Fibroblast of gingiva (primary cell): ENCODE data around the gene FBXO31.

Experiments used
- DNase-seq: peaks from one replicate; pipeline ENCODE4 v3.0.0-alpha.2; 2011; ENCODE audit warnings: low read depth

Gene FBXO31

DNA sequence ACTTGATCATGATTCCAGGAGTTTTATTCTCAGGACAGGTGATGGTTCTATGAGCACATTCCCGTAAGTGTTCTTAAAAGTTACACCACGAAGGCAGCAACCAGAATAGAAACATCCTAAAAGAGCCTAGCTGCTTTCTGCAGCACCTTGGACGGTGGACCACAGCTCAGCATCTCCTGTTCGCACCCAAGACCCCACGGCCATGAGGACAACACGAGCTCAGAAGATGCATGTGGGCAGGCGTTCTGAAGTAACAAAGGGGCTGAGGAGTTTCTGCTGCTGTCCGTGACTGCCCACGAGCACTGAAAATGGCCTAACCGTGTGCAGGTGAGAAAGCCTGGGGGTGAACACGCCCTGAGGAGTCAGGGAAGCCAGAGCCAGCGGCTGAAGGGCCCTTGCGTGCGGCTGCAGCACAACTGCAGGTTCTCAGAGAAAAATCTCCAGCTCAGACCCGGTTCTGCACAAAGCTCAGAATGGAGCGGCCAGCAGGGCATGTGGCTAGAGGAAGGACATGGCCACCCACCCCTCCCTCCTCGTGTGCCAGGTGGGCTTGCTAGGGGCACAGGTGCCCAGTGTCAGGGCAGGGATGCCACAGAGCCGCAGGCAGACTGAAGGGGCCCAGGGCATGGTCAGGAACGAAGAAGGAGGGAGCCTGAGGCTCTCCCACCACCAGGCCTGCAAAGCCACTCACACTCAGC is 55.6 kb downstream of the FBXO31 start:
- DNase-seq: no peak

DNA sequence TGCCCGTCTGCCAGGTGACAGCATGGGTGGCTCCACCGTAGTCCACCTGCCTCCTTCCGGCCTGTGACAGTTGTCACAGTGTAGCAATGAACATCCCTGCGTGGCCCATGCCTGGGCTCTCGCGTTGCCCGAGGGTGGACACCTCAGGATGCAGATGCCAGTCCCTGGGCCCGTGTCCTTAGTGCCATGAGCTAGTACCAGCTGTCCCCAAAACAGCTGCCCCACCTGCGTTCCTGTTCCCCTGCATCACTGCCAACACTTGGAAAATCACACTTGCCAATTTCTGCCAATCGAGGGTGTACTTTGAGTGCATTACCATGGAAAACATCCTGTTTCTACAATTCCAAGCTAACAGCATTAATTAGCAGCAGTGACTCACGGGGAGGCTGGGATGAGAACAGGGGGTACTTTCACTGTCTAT is 57.4 kb downstream of the FBXO31 start:
- peak; percentile 46 for DNase-seq

DNA sequence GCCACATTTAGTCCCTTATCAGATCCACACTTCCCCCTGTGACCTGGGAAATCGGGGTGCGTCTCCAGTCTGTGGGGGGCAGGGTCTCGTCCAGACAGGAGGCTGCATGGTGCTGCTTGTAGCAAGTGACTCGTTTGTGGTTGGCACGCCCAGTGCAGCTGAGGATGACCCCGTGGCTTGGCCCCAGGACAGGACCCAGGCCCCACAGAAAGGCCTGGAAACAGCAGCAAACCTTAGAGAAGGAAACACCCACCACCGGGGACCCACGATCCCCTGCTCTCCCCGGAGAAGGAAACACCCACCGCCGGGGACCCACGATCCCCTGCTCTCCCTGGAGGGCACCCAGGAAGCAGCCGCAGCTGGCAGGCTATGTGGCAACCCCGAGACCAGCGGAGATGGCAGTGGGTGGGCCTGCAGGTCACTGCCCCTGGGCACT is 58.1 kb downstream of the FBXO31 start:
- no peak for DNase-seq

DNA sequence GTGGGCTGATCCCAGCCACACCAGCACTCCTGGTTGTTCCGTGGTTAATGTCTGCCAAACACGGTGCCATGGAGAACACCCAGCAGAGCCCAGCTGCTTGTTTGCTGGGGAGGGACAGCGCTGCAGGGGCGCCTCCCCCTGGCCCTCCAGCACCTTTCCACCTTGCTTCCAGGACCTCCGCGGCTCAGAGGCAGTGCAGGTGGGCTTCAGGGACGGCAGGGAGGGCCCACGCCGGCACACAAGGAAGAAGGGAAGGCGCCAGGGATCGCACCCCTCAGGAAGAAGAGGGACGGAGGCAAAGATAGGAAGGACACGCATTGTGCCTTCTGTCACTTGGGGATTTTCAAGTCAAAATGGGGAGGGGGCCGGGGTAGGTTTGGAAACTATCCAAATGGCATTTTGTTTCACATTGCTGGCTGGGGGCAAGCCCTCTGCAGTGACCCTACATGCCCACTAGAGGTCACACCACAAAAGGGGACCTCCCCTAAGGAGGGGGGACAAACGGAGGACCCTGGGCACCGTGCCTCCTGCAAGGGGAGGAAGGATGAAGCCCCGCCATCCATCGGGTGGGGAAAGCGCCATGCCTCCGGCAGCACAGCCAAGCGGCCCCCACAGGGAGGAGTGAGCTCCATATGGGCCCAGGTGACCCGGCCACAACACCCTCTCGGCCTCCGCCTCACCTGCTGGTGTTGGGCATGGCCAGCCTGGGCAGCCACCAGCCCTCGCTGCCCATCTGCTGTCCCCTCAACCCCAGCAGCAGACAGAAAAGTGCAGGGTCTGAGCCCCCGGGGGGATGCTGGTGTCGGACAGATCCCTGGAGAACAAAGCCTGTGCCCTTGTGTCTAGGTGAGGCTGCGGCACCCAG is 58.9 kb downstream of the FBXO31 start:
- DNase-seq: no peak

DNA sequence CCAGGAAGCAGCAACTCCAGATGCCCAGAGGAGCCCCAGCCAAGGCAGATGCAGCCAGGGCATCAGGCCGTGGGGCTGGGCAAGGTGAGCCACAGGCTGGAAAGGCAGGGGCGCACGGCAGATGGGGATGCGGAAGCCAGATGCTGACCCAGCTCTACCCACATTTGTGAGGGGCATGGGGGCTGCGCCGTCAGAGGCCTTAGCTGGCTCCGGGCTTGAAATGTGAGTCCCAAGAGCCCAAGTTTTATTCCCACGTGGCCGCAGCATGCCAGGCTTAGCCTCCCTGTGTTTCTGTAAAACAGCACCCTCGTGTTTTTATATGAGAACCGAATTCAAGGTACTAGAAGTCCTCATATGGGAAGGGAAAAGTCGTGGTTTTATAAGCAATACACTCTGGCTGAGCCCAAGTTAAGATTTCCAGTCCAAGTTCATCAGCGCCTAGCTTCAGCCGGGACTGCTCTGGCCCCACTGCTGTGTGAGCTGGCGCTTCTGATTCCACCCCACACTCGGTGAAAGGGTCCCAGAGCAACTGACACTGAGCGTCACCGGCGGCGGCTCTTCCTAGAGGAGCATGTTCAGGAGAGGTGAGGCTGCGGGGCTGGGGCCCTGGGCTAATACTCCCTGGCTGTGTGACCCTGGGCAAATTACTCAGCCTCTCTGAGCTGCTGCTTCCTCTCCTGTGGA is 59.7 kb downstream of the FBXO31 start:
- no peak for DNase-seq

DNA sequence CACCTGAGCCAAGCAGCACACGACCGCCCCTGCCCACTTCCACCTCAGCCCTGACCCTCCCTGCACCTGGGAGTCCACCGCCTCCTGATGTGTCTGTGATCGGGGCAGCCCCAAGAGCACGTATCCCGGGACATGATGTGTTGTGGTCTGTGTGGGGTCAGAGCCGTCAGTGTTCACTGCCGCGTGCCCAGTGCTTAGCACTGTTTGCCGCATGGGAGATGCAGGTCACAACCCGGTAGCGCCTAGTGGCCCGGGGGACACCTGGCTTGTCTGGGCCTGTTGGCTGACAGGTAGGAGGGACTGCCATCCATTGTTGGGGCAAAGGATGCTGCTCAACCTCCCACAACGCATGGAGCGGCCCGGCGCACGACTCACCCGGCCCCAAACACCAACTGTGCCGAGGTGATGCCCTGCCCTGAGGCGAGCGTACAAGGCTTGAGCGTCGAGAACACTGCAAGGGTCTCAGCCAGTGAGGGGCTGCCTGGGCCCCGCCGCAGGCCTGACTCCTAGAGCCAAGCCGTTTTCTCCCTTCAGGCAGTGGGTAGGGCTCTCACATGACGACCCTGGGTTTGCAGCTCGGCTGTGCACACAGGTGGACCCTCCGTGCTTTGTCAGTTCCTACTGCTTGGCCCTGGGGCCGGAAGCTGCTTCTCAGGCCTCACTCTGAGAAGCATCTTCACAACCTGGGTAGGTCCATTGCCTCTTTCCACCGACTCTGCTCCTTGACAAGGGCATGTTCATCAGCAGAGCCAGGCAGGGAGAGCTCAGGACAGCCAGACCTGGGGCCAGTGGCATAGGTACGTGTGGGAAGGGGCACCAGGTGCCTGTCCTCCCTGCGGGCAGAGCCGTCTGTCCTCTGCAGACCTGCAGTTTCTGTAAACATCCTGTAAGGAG is 60.5 kb downstream of the FBXO31 start:
- DNase-seq: no peak

DNA sequence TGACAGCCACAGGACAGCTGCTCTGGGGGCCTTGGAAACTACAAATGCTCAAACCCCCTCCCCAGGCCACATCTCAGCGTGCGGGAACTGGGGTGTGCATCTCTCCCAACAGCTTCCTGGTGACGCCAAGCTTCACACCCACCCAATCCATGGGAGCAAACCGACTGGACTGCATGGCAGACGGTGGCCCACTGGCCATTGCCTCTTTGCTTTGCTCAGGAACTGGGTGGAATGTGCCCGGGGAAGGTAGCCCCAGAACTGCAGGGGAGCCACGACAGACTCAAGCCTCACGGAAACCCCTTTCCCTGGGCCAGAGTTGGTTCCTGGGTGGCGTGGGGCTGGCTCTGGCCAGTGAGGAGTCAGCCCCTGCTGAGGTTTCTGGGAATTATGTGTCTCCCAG is 61.2 kb downstream of the FBXO31 start:
- DNase-seq: no peak

DNA sequence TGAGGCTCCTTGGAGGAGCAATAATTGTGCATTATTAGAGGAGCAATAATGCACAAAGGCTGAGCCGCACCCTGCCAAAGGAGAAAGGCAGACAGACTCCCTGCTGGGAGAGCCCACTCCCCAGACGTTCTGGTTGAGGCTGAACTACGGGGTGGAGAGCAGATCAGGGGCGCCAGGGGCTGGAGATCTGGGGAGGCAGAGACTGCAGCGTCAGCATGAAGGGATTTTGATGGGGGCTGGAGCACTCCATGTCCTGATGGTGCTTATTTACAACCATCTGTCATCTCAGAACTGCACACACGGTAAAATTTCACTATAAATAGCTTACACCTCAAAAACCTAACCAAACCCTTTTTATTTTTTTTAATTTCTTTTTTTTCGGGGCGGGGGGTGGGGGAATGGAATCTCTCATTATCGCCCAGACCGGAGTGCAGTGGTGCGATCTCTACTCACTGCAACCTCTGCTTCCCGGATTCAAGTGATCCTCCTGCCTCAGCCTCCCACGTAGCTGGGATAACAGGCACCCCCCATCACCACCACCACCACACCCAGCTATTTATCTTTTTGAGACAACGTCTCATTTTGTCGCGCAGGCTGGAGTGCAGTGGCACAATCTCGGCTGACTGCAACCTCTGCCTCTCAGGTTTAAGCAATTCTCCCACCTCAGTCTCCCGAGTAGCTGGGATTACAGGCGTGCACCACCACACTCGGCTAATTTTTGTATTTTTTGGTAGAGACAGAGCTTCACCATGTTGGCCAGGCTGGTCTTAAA is 62.1 kb downstream of the FBXO31 start:
- no peak for DNase-seq

DNA sequence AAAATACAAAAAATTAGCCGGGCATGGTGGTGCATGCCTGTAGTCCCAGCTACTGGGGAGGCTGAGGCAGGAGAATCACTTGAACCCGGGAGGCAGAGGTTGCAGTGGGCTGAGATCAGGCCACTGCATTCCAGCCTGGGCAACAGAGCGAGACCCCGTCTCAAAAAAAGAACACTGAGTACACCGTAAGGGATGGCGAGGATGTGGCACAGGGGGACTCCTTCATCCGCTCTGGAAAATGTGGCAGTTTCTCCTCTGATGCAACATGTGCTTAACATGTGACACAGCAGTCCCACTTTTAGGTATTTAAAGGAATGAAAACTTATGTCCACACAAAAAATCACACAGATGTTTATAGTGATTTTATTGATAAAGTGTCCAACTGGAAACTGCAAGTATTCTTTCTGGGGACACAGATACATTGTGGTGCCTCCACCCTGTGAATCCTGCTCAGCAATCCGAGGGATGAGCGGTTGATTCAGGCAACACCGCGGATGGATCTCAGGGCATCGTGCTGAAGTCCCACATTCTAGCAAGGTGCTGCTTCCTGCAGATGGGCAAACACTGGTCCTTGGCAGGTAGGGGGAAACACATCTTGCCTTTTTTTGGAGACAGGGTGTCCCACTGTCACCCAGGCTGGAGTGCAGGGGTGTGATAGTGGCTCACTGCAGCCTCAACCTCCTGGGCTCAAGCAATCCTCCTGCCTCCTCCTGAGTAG is 62.9 kb downstream of the FBXO31 start:
- no peak for DNase-seq

DNA sequence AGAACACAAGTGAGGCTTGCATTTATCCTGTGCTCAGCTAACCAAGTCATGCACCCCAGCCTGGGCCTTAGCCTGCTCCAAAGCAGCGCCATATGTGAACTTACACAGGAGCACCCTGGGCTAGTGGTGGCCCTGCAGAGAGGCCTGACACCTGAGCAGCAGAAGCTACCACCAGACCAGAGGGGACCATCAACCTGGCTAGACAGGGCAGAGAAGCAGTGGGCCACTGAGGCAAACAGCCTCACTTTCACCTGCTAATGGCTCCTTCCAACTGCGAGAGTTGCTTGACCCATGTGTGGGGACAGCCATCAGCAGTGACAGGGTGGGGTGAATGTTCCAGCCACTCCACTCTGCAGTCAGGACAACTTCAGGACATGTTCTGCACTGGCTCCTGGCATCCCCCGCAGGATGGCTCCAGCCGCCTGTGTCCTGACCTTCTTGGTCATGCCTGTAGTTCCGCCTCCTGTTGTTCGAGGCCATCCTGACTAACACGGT is 63.5 kb downstream of the FBXO31 start:
- no peak for DNase-seq

DNA sequence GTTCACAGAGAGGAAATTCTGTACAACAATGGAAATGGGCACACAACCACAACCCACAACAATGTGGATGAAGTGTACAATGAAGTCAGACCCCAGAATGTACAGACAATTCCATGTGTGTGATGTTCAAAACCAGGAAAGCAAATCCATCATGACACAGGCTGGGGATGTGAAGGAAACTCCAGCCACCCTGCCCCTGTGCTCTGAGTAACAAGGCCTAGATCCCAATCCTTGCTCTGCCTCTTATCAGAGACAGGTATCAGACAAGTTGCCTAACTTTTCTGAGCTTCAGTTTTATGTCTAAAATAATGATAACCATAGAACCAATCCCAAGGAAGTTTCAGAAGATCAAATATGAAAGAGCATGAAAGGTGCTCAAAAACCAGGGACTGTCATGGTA is 64.6 kb downstream of the FBXO31 start:
- DNase-seq: no peak

DNA sequence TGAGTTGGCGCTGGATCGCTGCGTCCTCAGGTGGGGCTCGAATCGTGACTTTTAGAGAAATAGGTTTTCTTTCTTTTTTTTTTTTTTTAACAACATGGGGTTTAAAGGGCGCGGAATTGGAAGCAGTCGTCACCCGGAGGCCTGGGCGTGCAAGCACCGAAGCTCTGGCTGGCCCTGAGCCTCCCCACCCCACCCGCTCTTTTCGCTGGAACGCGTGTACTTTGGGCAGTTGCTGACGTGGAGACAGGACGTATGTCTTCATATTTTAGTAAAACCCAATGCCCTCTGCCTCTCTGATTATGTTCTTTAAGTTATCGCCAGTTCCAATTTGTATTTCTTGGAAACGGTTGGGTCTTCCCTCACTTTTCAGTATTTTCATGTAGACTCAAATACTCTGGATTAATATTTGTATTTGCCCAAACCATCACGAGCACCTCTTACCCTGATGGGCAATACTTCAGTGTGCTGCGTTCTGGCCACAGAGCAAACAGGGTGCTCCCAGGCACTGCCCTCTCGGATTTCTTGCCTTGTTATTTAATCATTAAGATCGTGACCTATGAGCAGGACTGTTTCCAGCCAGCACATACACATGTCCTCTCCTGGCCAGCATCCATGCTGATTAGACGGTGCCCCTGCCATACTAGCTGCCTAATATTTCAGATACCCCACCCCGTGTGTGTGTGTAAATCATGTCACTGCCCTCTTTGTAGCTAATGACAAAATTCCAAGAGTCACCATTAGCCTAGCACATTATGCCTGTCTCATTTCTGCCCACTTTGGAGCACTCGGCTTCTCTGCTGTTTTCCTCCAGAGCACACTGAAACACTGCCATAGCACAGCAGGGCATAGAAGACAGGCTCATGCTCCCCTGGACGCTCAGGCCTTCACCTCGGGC is 65.6 kb downstream of the FBXO31 start:
- DNase-seq: peak; percentile 71

DNA sequence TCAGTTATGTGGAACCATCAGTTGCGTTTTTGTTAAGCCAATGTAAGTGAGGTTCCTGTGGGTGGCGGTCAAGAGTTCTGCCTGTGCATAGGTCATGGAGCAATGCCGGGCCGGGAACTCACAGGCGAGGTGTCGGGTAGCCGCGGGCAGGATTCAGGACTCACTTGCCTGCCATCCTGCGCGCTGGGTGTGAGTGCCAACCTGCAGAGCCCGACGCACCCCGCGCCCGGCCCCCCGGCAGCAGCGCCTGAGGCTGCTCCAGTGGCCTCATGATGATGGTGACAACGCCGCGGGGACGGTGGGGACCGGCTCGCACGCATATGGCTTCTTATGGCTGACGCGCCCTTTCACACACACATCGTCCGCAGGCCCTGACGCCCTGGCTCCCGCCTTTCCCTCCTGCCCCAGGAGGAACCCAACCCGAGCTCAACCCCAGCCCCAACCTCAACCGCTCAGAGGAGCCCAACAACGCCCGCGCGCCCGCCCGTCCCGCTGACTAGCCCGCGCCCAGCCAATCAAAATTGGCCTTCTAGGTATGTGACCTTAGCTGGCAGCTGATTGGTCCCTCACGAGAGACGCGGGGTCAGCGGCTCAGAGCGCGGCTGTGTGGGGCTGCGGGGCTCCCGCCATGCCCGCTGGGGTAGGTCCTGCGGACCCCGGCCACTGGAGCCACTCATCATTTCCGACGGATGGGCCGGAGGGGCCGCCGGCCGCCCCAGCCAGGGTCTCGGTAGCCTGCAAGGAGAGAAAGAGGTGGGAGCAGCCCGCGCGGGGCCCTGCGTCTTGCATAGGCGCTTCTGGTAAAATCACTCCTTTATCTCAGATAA is 66.4 kb downstream of the FBXO31 start, which contains the start of gene C16orf95:
C16orf95 (minus strand) TSS at position 470 of the 827 bp plus-strand sequence; CDS start at position 320, 150 bp downstream.
- peak; percentile 94 for DNase-seq

DNA sequence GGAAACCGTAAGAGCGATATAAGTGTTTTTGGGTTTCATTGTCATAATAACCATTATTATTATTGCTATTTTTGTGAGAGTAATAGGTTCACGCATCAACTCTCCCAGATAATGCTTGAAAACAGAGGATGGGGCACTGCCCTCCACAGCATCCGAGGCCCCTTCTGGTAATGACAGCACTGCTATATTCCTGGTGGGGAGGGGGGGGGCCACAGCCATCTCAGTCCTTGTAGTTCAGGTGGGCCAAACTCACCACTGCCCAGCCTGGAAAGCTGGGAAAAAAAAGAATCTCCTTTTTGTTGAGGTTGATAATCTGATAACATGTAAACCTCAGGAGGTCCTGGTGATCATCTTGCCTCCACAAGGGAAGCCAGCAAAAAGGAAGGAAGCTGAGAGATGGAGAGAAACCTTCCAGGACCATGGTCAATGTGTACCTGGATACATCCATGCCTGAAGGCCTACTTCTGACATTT is 67.1 kb downstream of the FBXO31 start:
- no peak for DNase-seq

DNA sequence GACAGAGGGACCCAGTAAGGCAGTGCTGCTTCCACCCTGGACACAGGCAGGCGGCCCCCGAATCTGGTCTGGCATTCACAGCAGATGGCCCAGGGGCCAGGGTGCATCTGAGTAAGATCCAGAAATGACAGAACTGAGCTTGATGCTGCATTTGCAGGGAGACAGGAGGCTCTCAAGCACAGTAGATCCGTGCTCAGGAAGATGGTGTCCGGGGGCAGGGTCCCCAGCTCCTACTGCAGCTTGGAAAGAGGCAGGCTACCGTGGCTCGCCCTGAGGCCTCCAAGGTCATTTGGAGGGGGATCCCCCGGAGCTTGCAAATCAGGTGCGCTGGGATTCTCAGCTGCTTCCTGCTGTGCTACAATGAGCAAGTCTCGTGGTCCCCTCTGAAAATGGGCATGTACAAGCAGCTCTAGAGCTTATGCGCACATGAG is 68.6 kb downstream of the FBXO31 start:
- DNase-seq: no peak

DNA sequence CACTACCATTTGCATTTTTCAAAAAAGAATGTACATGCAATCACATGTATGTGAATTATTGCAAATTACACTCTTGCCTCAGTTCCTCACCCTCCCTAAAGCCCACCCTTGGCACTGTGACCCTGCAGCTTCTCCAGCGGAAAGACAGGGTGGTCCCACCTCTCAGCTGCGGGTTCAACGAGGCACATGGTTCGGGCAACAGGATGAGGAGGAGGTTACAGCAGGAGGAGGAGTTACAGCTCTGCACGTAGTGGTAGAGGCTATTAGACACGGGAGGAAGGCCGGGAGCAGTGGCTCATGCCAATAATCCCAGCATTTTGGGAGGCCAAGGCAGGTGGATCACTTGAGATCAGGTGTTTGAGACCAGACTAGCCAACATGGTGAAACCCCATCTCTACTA is 71.6 kb downstream of the FBXO31 start:
- DNase-seq: no peak

DNA sequence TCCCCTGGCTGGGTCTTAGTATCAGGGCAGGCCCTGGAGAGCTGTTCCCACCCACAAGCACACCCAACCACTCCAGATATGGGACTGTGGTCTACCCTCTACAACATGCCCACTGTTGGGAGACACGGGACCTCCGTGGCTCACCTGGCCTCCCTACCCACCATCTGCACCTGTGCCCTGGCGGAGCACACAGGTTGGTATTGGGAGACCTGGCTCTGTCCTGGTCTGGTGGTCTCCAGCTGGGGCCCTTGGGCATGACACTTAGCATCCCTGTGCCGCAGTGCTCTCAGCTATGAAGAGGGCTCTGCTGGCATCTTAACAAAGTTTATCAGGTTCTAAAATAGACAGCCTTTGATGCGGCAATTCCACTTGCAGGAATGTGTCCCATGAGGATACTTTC is 72.2 kb downstream of the FBXO31 start:
- no peak for DNase-seq

DNA sequence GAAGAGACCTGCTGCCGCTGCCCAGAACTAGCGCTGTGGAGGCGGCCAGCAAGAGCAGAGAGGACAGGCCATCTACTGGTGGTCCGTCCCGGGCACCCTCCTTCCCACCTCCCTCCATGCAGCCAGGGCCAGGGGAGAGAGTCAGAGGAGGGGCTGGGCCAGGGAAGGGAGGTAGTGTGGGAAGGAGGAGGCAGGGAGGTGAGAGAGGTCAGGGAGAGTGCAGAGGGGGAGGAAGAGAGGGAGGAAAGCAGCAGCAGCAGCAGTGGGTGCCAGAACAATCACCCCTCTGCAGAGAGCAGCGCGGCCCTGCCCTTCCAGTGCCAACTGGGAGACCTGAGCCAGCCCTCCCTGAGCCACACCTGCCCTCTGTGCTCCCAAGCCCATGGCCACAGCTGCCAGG is 73.0 kb downstream of the FBXO31 start:
- DNase-seq: no peak
